IMR-90 (cell line): ENCODE results near the gene IFI30.

Experiments used
- CHD1 ChIP-seq: IDR thresholded peaks from 2 replicates; pipeline ENCODE4 v1.6.1; 2012; ENCODE audit warnings: low read depth, low read length, improper control_type of control experiment
- MAFK ChIP-seq: IDR thresholded peaks from 2 replicates; pipeline ENCODE4 v1.6.1; 2012; ENCODE audit warnings: low read depth, low read length, improper control_type of control experiment
- MAZ ChIP-seq: IDR thresholded peaks from 2 replicates; pipeline ENCODE4 v1.6.1; 2012; ENCODE audit warnings: low read depth, mild to moderate bottlenecking, low read length, improper control_type of control experiment, moderate library complexity, borderline replicate concordance
- MXI1 ChIP-seq: IDR thresholded peaks from 2 replicates; pipeline ENCODE4 v1.6.1; 2012; ENCODE audit warnings: low read depth, mild to moderate bottlenecking, low read length, moderate library complexity, borderline replicate concordance
- POLR2A ChIP-seq: IDR thresholded peaks from 2 replicates; pipeline ENCODE4 v1.6.1; 2012; ENCODE audit warnings: mild to moderate bottlenecking, low read depth, low read length
- RAD21 ChIP-seq: IDR thresholded peaks from 2 replicates; pipeline ENCODE4 v1.6.1; 2012; ENCODE audit warnings: low read length, improper control_type of control experiment
- RFX5 ChIP-seq: IDR thresholded peaks from 2 replicates; pipeline ENCODE4 v1.8.0; 2012; ENCODE audit warnings: low read depth, mild to moderate bottlenecking, low read length, moderate library complexity
- SMC3 ChIP-seq: fragments of 150-350 bp; IDR thresholded peaks from 2 replicates; pipeline ENCODE4 v1.6.1; 2016; ENCODE audit warnings: low read depth, mild to moderate bottlenecking, antibody characterized with exemption, low read length, moderate library complexity
- USF2 ChIP-seq: fragments of 150-350 bp; IDR thresholded peaks from 2 replicates; pipeline ENCODE4 v1.6.1; 2017; ENCODE audit warnings: mild to moderate bottlenecking, antibody characterized with exemption, low read length, low read depth
- TF ChIP-seq, protein P1 (sequence below): conservative IDR thresholded peaks from 2 replicates; pipeline ENCODE4 v1.5.1; 2012; ENCODE audit warnings: mild to moderate bottlenecking, low read depth, low read length, improper control_type of control experiment

DNA sequence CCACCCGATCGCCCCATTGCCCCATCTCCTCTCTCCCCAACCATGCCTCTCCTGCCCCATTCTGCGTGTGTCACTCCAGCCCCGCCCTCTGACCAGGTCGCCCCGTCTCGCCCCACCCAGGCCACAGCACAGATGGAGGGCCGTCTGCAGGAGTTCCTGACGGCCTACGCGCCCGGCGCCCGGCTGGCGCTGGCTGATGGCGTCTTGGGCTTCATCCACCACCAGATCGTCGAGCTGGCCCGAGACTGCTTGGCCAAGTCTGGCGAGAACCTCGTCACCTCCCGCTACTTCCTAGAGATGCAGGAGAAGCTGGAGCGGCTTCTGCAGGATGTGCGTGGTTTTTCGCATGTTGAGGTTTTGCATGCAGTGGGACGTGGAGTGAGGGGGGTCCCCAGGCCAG is 49.8 kb upstream of the IFI30 start:
- TF ChIP-seq POLR2A (no peak), MAZ (no peak), MXI1 (no peak), RAD21 (no peak), CHD1 (no peak), RFX5 (no peak), MAFK (no peak), SMC3 (no peak), USF2 (no peak)
- TF ChIP-seq, protein P1, sequence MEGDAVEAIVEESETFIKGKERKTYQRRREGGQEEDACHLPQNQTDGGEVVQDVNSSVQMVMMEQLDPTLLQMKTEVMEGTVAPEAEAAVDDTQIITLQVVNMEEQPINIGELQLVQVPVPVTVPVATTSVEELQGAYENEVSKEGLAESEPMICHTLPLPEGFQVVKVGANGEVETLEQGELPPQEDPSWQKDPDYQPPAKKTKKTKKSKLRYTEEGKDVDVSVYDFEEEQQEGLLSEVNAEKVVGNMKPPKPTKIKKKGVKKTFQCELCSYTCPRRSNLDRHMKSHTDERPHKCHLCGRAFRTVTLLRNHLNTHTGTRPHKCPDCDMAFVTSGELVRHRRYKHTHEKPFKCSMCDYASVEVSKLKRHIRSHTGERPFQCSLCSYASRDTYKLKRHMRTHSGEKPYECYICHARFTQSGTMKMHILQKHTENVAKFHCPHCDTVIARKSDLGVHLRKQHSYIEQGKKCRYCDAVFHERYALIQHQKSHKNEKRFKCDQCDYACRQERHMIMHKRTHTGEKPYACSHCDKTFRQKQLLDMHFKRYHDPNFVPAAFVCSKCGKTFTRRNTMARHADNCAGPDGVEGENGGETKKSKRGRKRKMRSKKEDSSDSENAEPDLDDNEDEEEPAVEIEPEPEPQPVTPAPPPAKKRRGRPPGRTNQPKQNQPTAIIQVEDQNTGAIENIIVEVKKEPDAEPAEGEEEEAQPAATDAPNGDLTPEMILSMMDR, result no peak
